Breast epithelium (tissue), 4 donors: ENCODE results near the gene NEUROD2. TPM values are rescaled to one million over a fixed set of nuclear protein-coding genes. Genes with fewer than 3 reads are reported as not detected.

ENCODE experiments used
- DNase-seq, 2 donors: peaks; one replicate each; pipeline ENCODE4 v3.0.0-alpha.2; 2019; ENCODE audit warnings: low spot score in 2 of 2
- H3K27ac ChIP-seq, 2 donors: fragments of 200-600 bp; sonication (generic) in 1 of 2; one replicate each; pipeline ENCODE4 v1.5.1; 2016 to 2019; ENCODE audit warnings: mild to moderate bottlenecking in 1 of 2
- H3K27me3 ChIP-seq, 2 donors: fragments of 200-600 bp; sonication (generic) in 1 of 2; one replicate each; pipeline versions ENCODE4 v1.5.1 to v1.6.0; 2017 to 2019; ENCODE audit warnings: control low read depth in 1 of 2, mild to moderate bottlenecking in 1 of 2
- H3K36me3 ChIP-seq: fragments of 200-600 bp; one replicate; pipeline ENCODE4 v1.5.1; 2019
- H3K4me1 ChIP-seq, 2 donors: fragments of 200-600 bp; sonication (generic); one replicate each; pipeline ENCODE4 v1.5.1; 2016 to 2019; ENCODE audit warnings: control low read depth in 1 of 2
- H3K4me3 ChIP-seq, 3 donors: fragments of 200-600 bp; sonication (generic); 1 replicate in 2 of 3; 2 replicates in 1 of 3; pipeline ENCODE4 v1.5.1; 2016 to 2019; ENCODE audit warnings: mild to moderate bottlenecking in 3 of 3, moderate library complexity in 2 of 3
- H3K9me3 ChIP-seq, 2 donors: fragments of 200-600 bp; sonication (generic) in 1 of 2; one replicate each; pipeline ENCODE4 v1.5.1; 2016 to 2019; ENCODE audit warnings: control low read depth in 1 of 2
- CTCF ChIP-seq, 3 donors: fragments of 450-650 bp; IDR thresholded peaks; one replicate each; pipeline ENCODE4 v1.5.1; 2016 to 2017; ENCODE audit warnings: antibody characterized with exemption in 3 of 3, mild to moderate bottlenecking in 3 of 3, moderate library complexity in 3 of 3
- POLR2A ChIP-seq: fragments of 450-650 bp; IDR thresholded peaks from one replicate; pipeline ENCODE4 v1.6.1; 2016; ENCODE audit warnings: antibody characterized with exemption, mild to moderate bottlenecking, moderate library complexity
- POLR2AphosphoS5 ChIP-seq, 3 donors: sonication (generic); formaldehyde crosslinking; IDR thresholded peaks; one replicate each; pipeline ENCODE4 v1.6.1; 2017; ENCODE audit warnings: antibody characterized with exemption in 3 of 3
- intact Hi-C: fragments of 100-400 bp; cut with DNase I; formaldehyde crosslinking; loops from one replicate; pipeline ENCODE4 v1.15.1; 2023; ENCODE audit warnings: low total_unique reads
- total RNA-seq, 3 donors: library from RNA; depleted of rRNA; stranded (reverse); fragments of >200 nt; gene quantifications; one replicate each; pipeline ENCODE4 v1.1.0, GENCODE V29; 2016

NEUROD2 gene
- total RNA-seq, 3 donors from 2014 or later = not detected

- no peaks in the 10 kb centered on the region for H3K36me3 ChIP-seq
- peaks cover 10 to 12% of the 10 kb centered on the region in 2 donors for H3K4me1 ChIP-seq
- intact Hi-C loops = no loop called here
- TF ChIP-seq POLR2A (no peak), CTCF (IDR thresholded peaks at IDR 0.05) (no peak), POLR2AphosphoS5 (IDR thresholded peaks at IDR 0.05) (no peak)
- H3K9me3 ChIP-seq = no peaks in the 10 kb centered on the region
- no peak for DNase-seq
- peak overlapping the region; percentile 86 to 92 for H3K27ac ChIP-seq
- peak overlapping the region in 1 of 3 donors; percentile 74 for H3K4me3 ChIP-seq
- no peaks in the 10 kb centered on the region for H3K27me3 ChIP-seq
These were observed 28.0 kb upstream of the NEUROD2 start for GRCh38 chr17:39635614-39636176.

- Histone ChIP-seq H3K9me3 (no peaks in the 10 kb centered on the region), H3K4me3 (no peak overlapping the region), H3K4me1 (peaks cover 10 to 12% of the 10 kb centered on the region in 2 donors), H3K27me3 (no peaks in the 10 kb centered on the region), H3K27ac (peak overlapping the region; percentile 28 to 91), H3K36me3 (no peaks in the 10 kb centered on the region)
- intact Hi-C loops = no loop called here
- DNase-seq = no peak
- TF ChIP-seq CTCF (IDR thresholded peaks at IDR 0.05) (peak; percentile 69 to 80 (median 71)), POLR2AphosphoS5 (IDR thresholded peaks at IDR 0.05) (no peak)
These were observed 26.7 kb upstream of the NEUROD2 start for GRCh38 chr17:39634384-39634871.

GRCh38 chr17:39633570-39634183 is 26.0 kb upstream of the NEUROD2 start:
- H3K27me3 ChIP-seq = no peaks in the 10 kb centered on the region
- H3K4me3 ChIP-seq = no peak overlapping the region
- no peaks in the 10 kb centered on the region for H3K36me3 ChIP-seq
- peak overlapping the region; percentile 91 to 93 for H3K27ac ChIP-seq
- H3K9me3 ChIP-seq = no peaks in the 10 kb centered on the region
- H3K4me1 ChIP-seq = peaks cover 10 to 11% of the 10 kb centered on the region in 2 donors
- no peak for DNase-seq
- TF ChIP-seq POLR2AphosphoS5 (IDR thresholded peaks at IDR 0.05) (no peak), CTCF (IDR thresholded peaks at IDR 0.05) (no peak), POLR2A (no peak)
- intact Hi-C loops = no loop called here

- DNase-seq = peak in 1 of 2 donors; percentile 79
- no peaks in the 10 kb centered on the region for H3K9me3 ChIP-seq
- H3K4me3 ChIP-seq = peak overlapping the region in 2 of 3 donors; percentile 9 to 44
- TF ChIP-seq CTCF (IDR thresholded peaks at IDR 0.05) = no peak
- TF ChIP-seq POLR2AphosphoS5 (IDR thresholded peaks at IDR 0.05) = peak in 1 of 3 donors; percentile 28
- no peaks in the 10 kb centered on the region for H3K36me3 ChIP-seq
- H3K4me1 ChIP-seq = peaks cover 5 to 6% of the 10 kb centered on the region in 2 donors
- H3K27me3 ChIP-seq = peaks cover 0 to 2% of the 10 kb centered on the region in 2 donors
- intact Hi-C loops = no loop called here
- peak overlapping the region; percentile 91 to 93 for H3K27ac ChIP-seq
These were observed 24.6 kb upstream of the NEUROD2 start for GRCh38 chr17:39632153-39632941.
